Thyroid gland (tissue), 4 donors: ENCODE data around the gene HDAC9. TPM values are rescaled to one million over a fixed set of nuclear protein-coding genes. Genes with fewer than 3 reads are reported as not detected.
A peak's percentile ranks its signal among the peaks of the same experiment; 100 is the strongest.

Experiments
- DNase-seq, 2 donors: peaks; one replicate each; pipeline ENCODE4 v3.0.0-alpha.2; 2019
- H3K27ac ChIP-seq, 3 donors: fragments of 200-600 bp; sonication (generic); 1 replicate in 2 of 3; 2 replicates in 1 of 3; pipeline ENCODE4 v1.5.1; 2016 to 2019; ENCODE audit warnings: mild to moderate bottlenecking in 1 of 3, moderate library complexity in 1 of 3
- H3K27me3 ChIP-seq: fragments of 200-600 bp; sonication (generic); one replicate; pipeline ENCODE4 v1.5.1; 2019
- H3K36me3 ChIP-seq, 2 donors: fragments of 200-600 bp; sonication (generic); one replicate each; pipeline ENCODE4 v1.5.1; 2016 to 2019
- H3K4me1 ChIP-seq, 2 donors: fragments of 200-600 bp; sonication (generic); one replicate each; pipeline ENCODE4 v1.5.1; 2017 to 2019
- H3K4me3 ChIP-seq, 3 donors: fragments of 200-600 bp; sonication (generic); replicated peaks in 1 of 3; 1 replicate in 2 of 3; 2 replicates in 1 of 3; pipeline ENCODE4 v1.5.1; 2016; ENCODE audit warnings: mild to moderate bottlenecking in 1 of 3
- H3K9me3 ChIP-seq: fragments of 200-600 bp; sonication (generic); one replicate; pipeline ENCODE4 v1.5.1; 2017
- POLR2A ChIP-seq, 2 donors: fragments of 450-650 bp; IDR thresholded peaks; one replicate each; pipeline ENCODE4 v1.6.1; 2017; ENCODE audit warnings: antibody characterized with exemption in 2 of 2, mild to moderate bottlenecking in 2 of 2, moderate library complexity in 1 of 2
- WGBS, 2 donors: methylation state at CpG; one replicate each; pipeline ENCODE4 v1.1.5; 2017; 5-methylcytosine and 5-hydroxymethylcytosine counted together
- intact Hi-C: fragments of 100-400 bp; cut with DNase I; formaldehyde crosslinking; loops from one replicate; pipeline ENCODE4 v1.15.1; 2023
- total RNA-seq, 4 donors: library from RNA; depleted of rRNA; stranded (reverse); fragments of >200 nt; gene quantifications; one replicate each; pipeline ENCODE4 v1.2.3, GENCODE V29; 2016
- TF ChIP-seq, protein P1 (sequence below), 6 experiments: fragments of 200-600 bp in 3 of 6; fragments of 450-650 bp in 3 of 6; sonication (generic) in 3 of 6; IDR thresholded peaks; one replicate each; pipeline ENCODE4 v1.5.1; 2016 to 2019; ENCODE audit warnings: antibody characterized with exemption in 6 of 6, mild to moderate bottlenecking in 2 of 6, inconsistent platforms in 1 of 6, moderate library complexity in 1 of 6

Gene HDAC9
- total RNA-seq, 4 donors from 2014 or later, result 5.4 to 28.2 (median 7.2) TPM

DNA sequence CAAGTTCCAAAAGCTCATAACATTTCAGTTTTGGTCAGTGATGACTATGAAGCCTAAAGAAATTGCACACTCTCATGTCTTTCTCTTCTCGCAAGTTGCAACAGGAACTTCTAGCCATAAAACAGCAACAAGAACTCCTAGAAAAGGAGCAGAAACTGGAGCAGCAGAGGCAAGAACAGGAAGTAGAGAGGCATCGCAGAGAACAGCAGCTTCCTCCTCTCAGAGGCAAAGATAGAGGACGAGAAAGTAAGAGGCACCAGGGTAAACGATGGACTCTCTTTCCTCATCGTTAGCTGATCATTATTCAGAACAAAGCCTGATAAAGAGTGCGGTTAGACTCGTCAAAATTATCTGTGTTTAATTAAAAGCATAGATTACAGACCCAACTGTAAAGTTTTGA, 94.7 kb downstream of the HDAC9 start:
- intact Hi-C loops, result no loop called here
- H3K9me3 ChIP-seq, result no peaks in the 10 kb centered on the region
- H3K27ac ChIP-seq, result no peak overlapping the region
- H3K4me1 ChIP-seq, result no peaks in the 10 kb centered on the region
- DNase-seq, result no peak
- H3K27me3 ChIP-seq, result no peaks in the 10 kb centered on the region
- no peaks in the 10 kb centered on the region for H3K36me3 ChIP-seq
- WGBS, 2 donors, result 72 to 73% methylated on average over 7 of the region's 7 CpGs
- no peak for TF ChIP-seq POLR2A (IDR thresholded peaks at IDR 0.05)
- TF ChIP-seq, protein P1, sequence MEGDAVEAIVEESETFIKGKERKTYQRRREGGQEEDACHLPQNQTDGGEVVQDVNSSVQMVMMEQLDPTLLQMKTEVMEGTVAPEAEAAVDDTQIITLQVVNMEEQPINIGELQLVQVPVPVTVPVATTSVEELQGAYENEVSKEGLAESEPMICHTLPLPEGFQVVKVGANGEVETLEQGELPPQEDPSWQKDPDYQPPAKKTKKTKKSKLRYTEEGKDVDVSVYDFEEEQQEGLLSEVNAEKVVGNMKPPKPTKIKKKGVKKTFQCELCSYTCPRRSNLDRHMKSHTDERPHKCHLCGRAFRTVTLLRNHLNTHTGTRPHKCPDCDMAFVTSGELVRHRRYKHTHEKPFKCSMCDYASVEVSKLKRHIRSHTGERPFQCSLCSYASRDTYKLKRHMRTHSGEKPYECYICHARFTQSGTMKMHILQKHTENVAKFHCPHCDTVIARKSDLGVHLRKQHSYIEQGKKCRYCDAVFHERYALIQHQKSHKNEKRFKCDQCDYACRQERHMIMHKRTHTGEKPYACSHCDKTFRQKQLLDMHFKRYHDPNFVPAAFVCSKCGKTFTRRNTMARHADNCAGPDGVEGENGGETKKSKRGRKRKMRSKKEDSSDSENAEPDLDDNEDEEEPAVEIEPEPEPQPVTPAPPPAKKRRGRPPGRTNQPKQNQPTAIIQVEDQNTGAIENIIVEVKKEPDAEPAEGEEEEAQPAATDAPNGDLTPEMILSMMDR (IDR thresholded peaks at IDR 0.05), result no peak
- H3K4me3 ChIP-seq, result no peak overlapping the region

DNA sequence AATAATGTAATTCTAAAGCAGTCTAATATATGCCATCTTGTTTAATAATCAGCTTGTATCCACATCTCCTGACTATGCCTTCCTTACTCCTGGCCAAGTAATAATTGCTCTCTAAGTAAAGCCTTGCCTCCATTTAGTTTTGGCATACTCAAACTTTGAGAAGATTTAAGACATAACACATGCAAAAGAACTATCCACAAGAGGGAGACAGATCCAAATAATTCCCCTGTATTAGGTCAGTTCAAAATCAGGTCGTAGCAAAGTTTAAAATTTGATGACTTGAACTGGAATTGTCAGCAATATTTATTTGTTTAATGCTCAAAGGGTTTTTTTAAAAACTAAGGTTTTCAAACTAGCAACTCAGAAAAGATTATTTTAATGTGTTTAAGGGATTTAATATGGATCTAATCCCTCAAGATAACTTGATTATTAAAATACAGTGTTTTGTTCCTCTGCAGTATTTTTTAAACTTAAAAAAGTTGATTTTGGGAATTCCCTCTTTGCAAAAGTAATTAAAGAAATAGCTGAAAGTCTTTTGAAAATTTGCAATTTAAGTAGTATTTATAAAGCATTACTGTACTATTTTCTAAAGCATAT, 95.3 kb downstream of the HDAC9 start:
- intact Hi-C loops, result no loop called here
- H3K36me3 ChIP-seq, result no peaks in the 10 kb centered on the region
- DNase-seq, result no peak
- no peak overlapping the region for H3K27ac ChIP-seq
- no peak overlapping the region for H3K4me3 ChIP-seq
- no peaks in the 10 kb centered on the region for H3K9me3 ChIP-seq
- TF ChIP-seq POLR2A (IDR thresholded peaks at IDR 0.05), result no peak
- TF ChIP-seq, protein P1 (IDR thresholded peaks at IDR 0.05), result peak in 3 of 6 experiments; percentile 35 to 48 (median 42)
- H3K27me3 ChIP-seq, result no peaks in the 10 kb centered on the region
- 23% methylated on average over 1 of the region's 1 CpG for WGBS, 2 donors
- no peaks in the 10 kb centered on the region for H3K4me1 ChIP-seq

DNA sequence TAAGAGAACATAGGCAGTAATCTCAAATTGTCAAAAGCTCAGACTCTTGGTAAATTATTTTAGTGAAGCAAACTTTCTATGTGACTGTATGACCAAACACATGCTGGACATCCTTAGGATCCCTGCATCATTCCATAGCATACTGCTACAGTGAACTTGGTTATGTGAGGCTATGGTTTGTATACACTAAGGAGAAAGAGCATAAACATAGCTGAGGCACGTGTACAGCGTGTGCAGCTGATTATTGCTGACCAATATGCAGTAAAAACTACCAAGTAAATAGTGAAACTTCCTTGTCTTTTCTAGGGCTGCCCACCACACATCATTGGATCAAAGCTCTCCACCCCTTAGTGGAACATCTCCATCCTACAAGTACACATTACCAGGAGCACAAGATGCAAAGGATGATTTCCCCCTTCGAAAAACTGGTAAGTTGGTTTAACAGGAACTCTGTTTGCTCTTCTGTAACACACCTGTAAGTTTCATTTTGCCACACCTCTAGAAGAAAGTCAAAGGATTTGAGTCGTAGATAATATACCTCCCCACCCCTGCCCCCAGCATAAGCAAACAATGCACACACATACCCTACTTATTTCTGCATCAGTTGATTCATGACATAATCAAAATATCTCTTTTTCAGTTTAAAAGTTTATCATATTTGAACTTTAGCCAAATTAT, 98.2 kb downstream of the HDAC9 start:
- Histone ChIP-seq H3K27ac (no peak overlapping the region), H3K9me3 (no peaks in the 10 kb centered on the region), H3K4me1 (no peaks in the 10 kb centered on the region), H3K36me3 (no peaks in the 10 kb centered on the region), H3K27me3 (no peaks in the 10 kb centered on the region), H3K4me3 (no peak overlapping the region)
- TF ChIP-seq POLR2A (IDR thresholded peaks at IDR 0.05), result no peak
- TF ChIP-seq, protein P1 (IDR thresholded peaks at IDR 0.05), result no peak
- no peak for DNase-seq
- 88 to 93% methylated on average over 4 of the region's 4 CpGs for WGBS, 2 donors
- intact Hi-C loops, result no loop called here

DNA sequence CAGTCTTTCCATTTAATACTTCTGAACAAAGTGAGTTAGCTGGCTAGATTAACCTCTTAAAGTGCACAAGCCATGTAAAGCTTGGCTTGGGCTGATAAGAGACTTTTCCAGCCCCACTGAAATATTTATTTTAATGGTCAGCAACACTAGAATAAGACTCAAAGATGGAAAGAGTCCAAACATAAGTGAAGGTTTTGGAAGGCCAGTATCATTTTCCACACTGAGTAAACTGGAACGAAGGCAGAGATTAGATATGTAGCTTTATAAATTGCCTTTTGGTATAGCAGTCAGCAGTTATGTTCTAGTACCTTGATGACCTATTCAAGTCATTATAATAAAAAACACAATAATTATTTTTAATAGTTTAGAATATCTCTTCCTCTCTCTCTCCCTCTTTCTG, 102.2 kb downstream of the HDAC9 start:
- Histone ChIP-seq H3K27ac (no peak overlapping the region), H3K27me3 (no peaks in the 10 kb centered on the region), H3K36me3 (no peaks in the 10 kb centered on the region), H3K9me3 (no peaks in the 10 kb centered on the region), H3K4me3 (no peak overlapping the region), H3K4me1 (no peaks in the 10 kb centered on the region)
- DNase-seq, result no peak
- intact Hi-C loops, result no loop called here
- TF ChIP-seq POLR2A (IDR thresholded peaks at IDR 0.05), result no peak
- TF ChIP-seq, protein P1 (IDR thresholded peaks at IDR 0.05), result no peak
- whole genome bisulfite sequencing, 2 donors, result 64 to 72% methylated on average over 1 of the region's 1 CpG

DNA sequence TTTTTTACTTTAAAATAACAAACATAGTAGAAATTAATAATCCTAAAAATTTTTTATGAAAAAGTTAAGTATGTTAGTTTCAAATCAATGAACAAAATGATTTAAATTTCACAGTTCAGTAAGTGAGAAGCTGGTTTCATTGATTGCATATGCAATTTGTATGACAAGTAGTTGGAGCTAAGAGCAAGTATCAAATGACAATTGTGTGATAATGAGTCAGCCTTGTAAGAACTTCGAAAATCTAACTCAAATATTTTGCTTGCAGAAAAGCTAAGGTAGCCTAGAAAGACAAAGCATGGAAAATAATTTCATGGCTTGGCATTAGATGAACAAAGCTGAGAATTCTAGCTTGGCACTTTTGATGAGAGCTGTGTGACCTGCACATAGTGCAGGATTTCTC, 111.5 kb downstream of the HDAC9 start:
- Histone ChIP-seq H3K36me3 (no peaks in the 10 kb centered on the region), H3K9me3 (no peaks in the 10 kb centered on the region), H3K27ac (no peak overlapping the region), H3K4me3 (no peak overlapping the region), H3K4me1 (no peaks in the 10 kb centered on the region), H3K27me3 (no peaks in the 10 kb centered on the region)
- no peak for DNase-seq
- intact Hi-C loops, result no loop called here
- TF ChIP-seq, protein P1 (IDR thresholded peaks at IDR 0.05), result no peak
- TF ChIP-seq POLR2A (IDR thresholded peaks at IDR 0.05), result no peak
- WGBS, 2 donors, result 85 to 88% methylated on average over 1 of the region's 1 CpG
